Measurements from ENCODE around the gene PPARA. TPM values are rescaled to one million over a fixed set of nuclear protein-coding genes. Genes with fewer than 3 reads are reported as not detected.
A peak's percentile ranks its signal among the peaks of the same experiment; 100 is the strongest.

Gene PPARA
- total RNA-seq, 2 donors from 2014 or later, result 15.4 to 18.6 TPM

GRCh38 chr22:46121523-46122287, 28.6 kb upstream of the PPARA start:
- Histone ChIP-seq H3K9ac (ENCODE audit: extremely low read depth, low read length, poor library complexity, severe bottlenecking) (no peak overlapping the region), H3K27me3 (ENCODE audit: control insufficient read depth, insufficient read depth, low read length, poor library complexity, severe bottlenecking) (no peaks in the 10 kb centered on the region), H3K9me3 (ENCODE audit: control insufficient read depth, low read length) (no peaks in the 10 kb centered on the region), H3K36me3 (ENCODE audit: control insufficient read depth, insufficient read depth, low read length) (no peaks in the 10 kb centered on the region), H3K4me1 (ENCODE audit: control insufficient read depth, insufficient read depth, low read length) (no peaks in the 10 kb centered on the region), H3K27ac (ENCODE audit: low read depth, low read length) (no peak overlapping the region), H3K4me3 (ENCODE audit: low read length) (no peak overlapping the region)
- Mint-ChIP-seq H3K4me1 (no peaks in the 10 kb centered on the region), H3K9me3 (no peaks in the 10 kb centered on the region), H3K27me3 (ENCODE audit: insufficient read depth) (peaks cover 2% of the 10 kb centered on the region), H3K4me3 (no peak overlapping the region), H3K36me3 (ENCODE audit: low read depth) (no peaks in the 10 kb centered on the region), H3K27ac (no peak overlapping the region)
- no peak for DNase-seq
- no peak for TF ChIP-seq CTCF (conservative IDR thresholded peaks at IDR 0.05)
- 83 to 91% methylated on average over 7 to 11 of the region's 11 CpGs for WGBS, 2 experiments (ENCODE audit: insufficient coverage in 1 of 2, insufficient read length in 1 of 2)

GRCh38 chr22:46122511-46122971, 27.8 kb upstream of the PPARA start:
- DNase-seq, result peak; percentile 89
- Mint-ChIP-seq H3K4me3 (no peak overlapping the region), H3K36me3 (ENCODE audit: low read depth) (no peaks in the 10 kb centered on the region), H3K27me3 (ENCODE audit: insufficient read depth) (peaks cover 2% of the 10 kb centered on the region), H3K9me3 (no peaks in the 10 kb centered on the region), H3K4me1 (no peaks in the 10 kb centered on the region), H3K27ac (no peak overlapping the region)
- Histone ChIP-seq H3K36me3 (ENCODE audit: control insufficient read depth, insufficient read depth, low read length) (no peaks in the 10 kb centered on the region), H3K9ac (ENCODE audit: extremely low read depth, low read length, poor library complexity, severe bottlenecking) (no peak overlapping the region), H3K27ac (ENCODE audit: low read depth, low read length) (no peak overlapping the region), H3K27me3 (ENCODE audit: control insufficient read depth, insufficient read depth, low read length, poor library complexity, severe bottlenecking) (no peaks in the 10 kb centered on the region), H3K4me1 (ENCODE audit: control insufficient read depth, insufficient read depth, low read length) (no peaks in the 10 kb centered on the region), H3K4me3 (ENCODE audit: low read length) (no peak overlapping the region), H3K9me3 (ENCODE audit: control insufficient read depth, low read length) (no peaks in the 10 kb centered on the region)
- TF ChIP-seq CTCF (conservative IDR thresholded peaks at IDR 0.05), result peak; percentile 96
- WGBS, 2 experiments (ENCODE audit: insufficient coverage in 1 of 2, insufficient read length in 1 of 2), result 0 to 37% methylated on average over 4 to 24 of the region's 24 CpGs

DNA sequence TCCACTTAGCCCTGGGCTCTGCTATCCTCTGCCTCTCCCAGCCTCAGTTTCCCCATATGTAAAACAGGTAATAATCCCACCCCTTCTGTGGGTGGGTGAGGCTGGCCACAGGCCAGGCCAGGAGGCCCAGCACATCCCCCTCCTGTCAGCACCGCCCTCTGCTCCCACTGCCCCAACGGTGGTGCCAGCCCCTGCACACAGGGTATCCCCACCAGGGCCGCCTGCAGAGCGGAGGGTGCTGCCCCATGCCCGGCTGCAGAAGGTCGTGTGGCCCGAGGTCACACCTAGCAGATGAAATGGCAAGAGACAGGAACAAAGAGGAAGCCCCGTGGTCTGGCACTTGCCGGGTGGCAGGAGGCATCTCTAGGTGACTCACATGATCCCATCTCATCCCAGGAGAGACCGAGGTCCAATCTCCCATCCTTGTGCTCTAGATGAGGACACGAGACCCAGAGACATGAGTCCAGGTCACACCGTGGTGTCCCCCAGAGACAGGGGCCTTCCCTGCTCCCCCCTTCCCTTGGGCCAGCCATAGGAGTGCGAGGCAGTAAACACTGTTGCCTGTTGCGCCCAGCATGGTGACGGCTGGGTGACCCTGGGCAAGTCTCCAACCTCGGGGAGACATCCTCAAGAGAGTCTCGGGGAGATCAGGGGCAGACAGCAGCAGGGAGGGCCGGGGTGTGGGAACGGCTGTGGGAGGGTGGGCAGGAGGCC, 27.2 kb upstream of the PPARA start:
- Mint-ChIP-seq H3K4me3 (no peak overlapping the region), H3K27me3 (ENCODE audit: insufficient read depth) (peaks cover 2% of the 10 kb centered on the region), H3K36me3 (ENCODE audit: low read depth) (no peaks in the 10 kb centered on the region), H3K27ac (no peak overlapping the region), H3K4me1 (no peaks in the 10 kb centered on the region), H3K9me3 (no peaks in the 10 kb centered on the region)
- H3K4me1 ChIP-seq (ENCODE audit: control insufficient read depth, insufficient read depth, low read length), result no peaks in the 10 kb centered on the region
- H3K9me3 ChIP-seq (ENCODE audit: control insufficient read depth, low read length), result no peaks in the 10 kb centered on the region
- no peak overlapping the region for H3K9ac ChIP-seq (ENCODE audit: extremely low read depth, low read length, poor library complexity, severe bottlenecking)
- no peaks in the 10 kb centered on the region for H3K27me3 ChIP-seq (ENCODE audit: control insufficient read depth, insufficient read depth, low read length, poor library complexity, severe bottlenecking)
- H3K27ac ChIP-seq (ENCODE audit: low read depth, low read length), result no peak overlapping the region
- WGBS, 2 experiments (ENCODE audit: insufficient coverage in 1 of 2, insufficient read length in 1 of 2), result 89 to 90% methylated on average over 13 to 19 of the region's 19 CpGs
- TF ChIP-seq CTCF (conservative IDR thresholded peaks at IDR 0.05), result no peak
- no peaks in the 10 kb centered on the region for H3K36me3 ChIP-seq (ENCODE audit: control insufficient read depth, insufficient read depth, low read length)
- no peak for DNase-seq
- H3K4me3 ChIP-seq (ENCODE audit: low read length), result no peak overlapping the region
